ENCODE measurements around the gene RASSF5. TPM values are rescaled to one million over a fixed set of nuclear protein-coding genes. Genes with fewer than 3 reads are reported as not detected.

The RASSF5 gene
- polyA plus RNA-seq, 1 of the 3 experiments (the other 2 are of a cell fraction) = 2.2 TPM

DNA sequence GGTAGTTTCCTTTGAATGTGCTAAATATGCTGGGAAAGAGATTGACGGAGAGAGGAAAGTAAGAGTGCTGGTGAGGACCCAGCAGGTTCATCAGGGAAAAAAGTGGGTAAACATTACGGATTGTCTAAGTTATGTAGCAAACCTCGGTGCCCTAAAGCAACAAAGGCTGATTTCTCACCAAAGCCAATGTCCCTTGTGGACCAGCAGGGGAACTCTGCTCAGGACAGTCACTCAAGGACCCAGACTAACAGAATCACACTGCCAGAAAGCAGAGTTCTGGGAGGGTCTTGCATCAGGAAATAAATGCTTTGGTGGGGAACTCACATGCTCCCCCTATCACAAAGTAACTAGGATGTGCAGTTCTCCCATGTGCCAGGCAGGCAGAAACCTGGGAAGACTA lies 38.8 kb upstream of the RASSF5 start:
- ChIA-PET CTCF (interaction anchor here (2.6 to 3.1 kb wide), 2 partner anchors 11 to 22 kb away, joined by 14 to 30 read pairs; no protein-coding TSS in a partner anchor), POLR2A (no interaction called here)
- Histone ChIP-seq H3F3A (replicated peaks; ENCODE audit: insufficient read depth) (peaks cover 4% of the 10 kb centered on the region), H3K9me2 (no peaks in the 10 kb centered on the region), H3K27me3 (ENCODE audit: insufficient read depth) (no peaks in the 10 kb centered on the region), H3K9ac (no peak overlapping the region), H3K36me3 (replicated peaks in 1 of 2; ENCODE audit: control insufficient read depth in 1 of 2, insufficient read depth in 2 of 2, low read length in 1 of 2) (peaks cover 0 to 5% of the 10 kb centered on the region in 2 experiments), H4K20me1 (ENCODE audit: insufficient read depth) (no peaks in the 10 kb centered on the region), H3K4me1 (ENCODE audit: control insufficient read depth in 1 of 2, insufficient read depth in 2 of 2, low read depth in 1 of 2, low read length in 1 of 2) (peaks cover 13 to 34% of the 10 kb centered on the region in 2 experiments; a peak in 2 of 4 replicates), H3K27ac (ENCODE audit: low read depth in 2 of 2, low read length in 1 of 2) (no peak overlapping the region), H3K9me3 (no peaks in the 10 kb centered on the region), H3K79me2 (ENCODE audit: insufficient read depth) (peaks cover 11% of the 10 kb centered on the region; the same call in 1 of the 2 replicates), H3K4me3 (ENCODE audit: low read depth in 2 of 2, low read length in 1 of 2) (no peak overlapping the region), H2AFZ (ENCODE audit: low read depth) (no peak overlapping the region), H3K4me2 (no peak overlapping the region)
- TF ChIP-seq FOXJ3 (CRISPR knock-in tag; IDR thresholded peaks at IDR 0.05) (no peak), FOXM1 (IDR thresholded peaks at IDR 0.05; ENCODE audit: low read depth) (no peak), RCOR1 (IDR thresholded peaks at IDR 0.05; ENCODE audit: low read length) (no peak), NRF1 (IDR thresholded peaks at IDR 0.05; ENCODE audit: low read depth, low read length) (no peak)
- TF ChIP-seq, protein P1, sequence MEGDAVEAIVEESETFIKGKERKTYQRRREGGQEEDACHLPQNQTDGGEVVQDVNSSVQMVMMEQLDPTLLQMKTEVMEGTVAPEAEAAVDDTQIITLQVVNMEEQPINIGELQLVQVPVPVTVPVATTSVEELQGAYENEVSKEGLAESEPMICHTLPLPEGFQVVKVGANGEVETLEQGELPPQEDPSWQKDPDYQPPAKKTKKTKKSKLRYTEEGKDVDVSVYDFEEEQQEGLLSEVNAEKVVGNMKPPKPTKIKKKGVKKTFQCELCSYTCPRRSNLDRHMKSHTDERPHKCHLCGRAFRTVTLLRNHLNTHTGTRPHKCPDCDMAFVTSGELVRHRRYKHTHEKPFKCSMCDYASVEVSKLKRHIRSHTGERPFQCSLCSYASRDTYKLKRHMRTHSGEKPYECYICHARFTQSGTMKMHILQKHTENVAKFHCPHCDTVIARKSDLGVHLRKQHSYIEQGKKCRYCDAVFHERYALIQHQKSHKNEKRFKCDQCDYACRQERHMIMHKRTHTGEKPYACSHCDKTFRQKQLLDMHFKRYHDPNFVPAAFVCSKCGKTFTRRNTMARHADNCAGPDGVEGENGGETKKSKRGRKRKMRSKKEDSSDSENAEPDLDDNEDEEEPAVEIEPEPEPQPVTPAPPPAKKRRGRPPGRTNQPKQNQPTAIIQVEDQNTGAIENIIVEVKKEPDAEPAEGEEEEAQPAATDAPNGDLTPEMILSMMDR (IDR thresholded peaks at IDR 0.05) = peak; percentile 12; the same call in 1 of the 2 replicates
- TF ChIP-seq, protein P2, sequence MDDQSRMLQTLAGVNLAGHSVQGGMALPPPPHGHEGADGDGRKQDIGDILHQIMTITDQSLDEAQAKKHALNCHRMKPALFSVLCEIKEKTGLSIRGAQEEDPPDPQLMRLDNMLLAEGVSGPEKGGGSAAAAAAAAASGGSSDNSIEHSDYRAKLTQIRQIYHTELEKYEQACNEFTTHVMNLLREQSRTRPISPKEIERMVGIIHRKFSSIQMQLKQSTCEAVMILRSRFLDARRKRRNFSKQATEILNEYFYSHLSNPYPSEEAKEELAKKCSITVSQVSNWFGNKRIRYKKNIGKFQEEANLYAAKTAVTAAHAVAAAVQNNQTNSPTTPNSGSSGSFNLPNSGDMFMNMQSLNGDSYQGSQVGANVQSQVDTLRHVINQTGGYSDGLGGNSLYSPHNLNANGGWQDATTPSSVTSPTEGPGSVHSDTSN (IDR thresholded peaks at IDR 0.05) = no peak
- WGBS (ENCODE audit: low lambda C conversion rate) = 82% methylated on average over 3 of the region's 3 CpGs
- no peak for DNase-seq

DNA sequence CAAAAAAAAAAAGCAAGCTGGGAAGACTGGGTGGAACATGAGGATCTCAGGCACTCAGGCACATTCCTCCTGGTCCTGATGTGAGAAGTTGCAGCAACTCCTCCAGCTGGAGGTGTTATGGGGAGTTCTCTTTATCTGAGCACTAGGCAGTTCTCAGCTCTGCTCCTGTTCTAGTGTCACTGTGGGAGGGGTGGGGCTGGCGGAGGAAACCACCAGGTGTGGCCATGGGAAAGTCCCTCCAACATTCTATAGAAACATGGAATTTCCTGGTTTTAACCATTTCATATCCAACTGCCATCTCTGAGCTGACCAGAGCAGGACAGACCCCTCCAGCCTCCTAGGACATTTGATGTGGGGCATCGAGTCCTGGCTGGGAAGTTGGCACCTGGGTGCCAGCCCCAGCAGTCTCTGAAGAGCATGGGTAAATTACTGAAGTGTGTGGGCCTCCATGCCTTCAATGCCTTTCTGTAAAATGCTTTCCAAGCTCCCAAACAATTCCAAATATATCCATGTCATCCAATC lies 37.9 kb upstream of the RASSF5 start:
- no peak overlapping the region for H3K9ac ChIP-seq
- peaks cover 13 to 29% of the 10 kb centered on the region in 2 experiments; a peak in 2 of 4 replicates for H3K4me1 ChIP-seq (ENCODE audit: control insufficient read depth in 1 of 2, insufficient read depth in 2 of 2, low read depth in 1 of 2, low read length in 1 of 2)
- 50% methylated on average over 1 of the region's 2 CpGs for WGBS (ENCODE audit: low lambda C conversion rate)
- ChIA-PET POLR2A (no interaction called here), CTCF (interaction anchor here (0.7 to 3.1 kb wide), 7 partner anchors 8 to 1134 kb away, joined by 3 to 30 read pairs (median 7); no protein-coding TSS in a partner anchor)
- TF ChIP-seq, protein P3, sequence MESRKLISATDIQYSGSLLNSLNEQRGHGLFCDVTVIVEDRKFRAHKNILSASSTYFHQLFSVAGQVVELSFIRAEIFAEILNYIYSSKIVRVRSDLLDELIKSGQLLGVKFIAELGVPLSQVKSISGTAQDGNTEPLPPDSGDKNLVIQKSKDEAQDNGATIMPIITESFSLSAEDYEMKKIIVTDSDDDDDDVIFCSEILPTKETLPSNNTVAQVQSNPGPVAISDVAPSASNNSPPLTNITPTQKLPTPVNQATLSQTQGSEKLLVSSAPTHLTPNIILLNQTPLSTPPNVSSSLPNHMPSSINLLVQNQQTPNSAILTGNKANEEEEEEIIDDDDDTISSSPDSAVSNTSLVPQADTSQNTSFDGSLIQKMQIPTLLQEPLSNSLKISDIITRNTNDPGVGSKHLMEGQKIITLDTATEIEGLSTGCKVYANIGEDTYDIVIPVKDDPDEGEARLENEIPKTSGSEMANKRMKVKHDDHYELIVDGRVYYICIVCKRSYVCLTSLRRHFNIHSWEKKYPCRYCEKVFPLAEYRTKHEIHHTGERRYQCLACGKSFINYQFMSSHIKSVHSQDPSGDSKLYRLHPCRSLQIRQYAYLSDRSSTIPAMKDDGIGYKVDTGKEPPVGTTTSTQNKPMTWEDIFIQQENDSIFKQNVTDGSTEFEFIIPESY (IDR thresholded peaks at IDR 0.05; ENCODE audit: borderline replicate concordance, low read depth) = no peak
- TF ChIP-seq EP300 (IDR thresholded peaks at IDR 0.05; ENCODE audit: borderline replicate concordance in 1 of 2, low read depth in 1 of 2, low read length in 1 of 2) = no peak
- no peak for TF ChIP-seq RCOR1 (IDR thresholded peaks at IDR 0.05; ENCODE audit: low read length)
- no peak for TF ChIP-seq SMC3 (IDR thresholded peaks at IDR 0.05; ENCODE audit: low read depth, low read length)
- TF ChIP-seq GATA2 (CRISPR knock-in tag; IDR thresholded peaks at IDR 0.05) = no peak
- peak overlapping the region; percentile 94 for H3K4me2 ChIP-seq
- H4K20me1 ChIP-seq (ENCODE audit: insufficient read depth) = no peaks in the 10 kb centered on the region
- no peak overlapping the region for H3K4me3 ChIP-seq (ENCODE audit: low read depth in 2 of 2, low read length in 1 of 2)
- no peaks in the 10 kb centered on the region for H3K9me2 ChIP-seq
- no peak for DNase-seq
- no peaks in the 10 kb centered on the region for H3K9me3 ChIP-seq
- H3K79me2 ChIP-seq (ENCODE audit: insufficient read depth) = peaks cover 11% of the 10 kb centered on the region; the same call in 1 of the 2 replicates
- H3K27ac ChIP-seq (ENCODE audit: low read depth in 2 of 2, low read length in 1 of 2) = peak overlapping the region in 1 of 2 experiments; percentile 56; a peak in 1 of 4 replicates
- no peaks in the 10 kb centered on the region for H3K27me3 ChIP-seq (ENCODE audit: insufficient read depth)
- peaks cover under 1% of the 10 kb centered on the region for H3F3A ChIP-seq (replicated peaks; ENCODE audit: insufficient read depth)
- H2AFZ ChIP-seq (ENCODE audit: low read depth) = peak overlapping the region; percentile 94; the same call in 1 of the 2 replicates
- H3K36me3 ChIP-seq (replicated peaks in 1 of 2; ENCODE audit: control insufficient read depth in 1 of 2, insufficient read depth in 2 of 2, low read length in 1 of 2) = no peaks in the 10 kb centered on the region
